Right lobe of liver (tissue), 4 donors: ENCODE measurements around the gene TMEM19.

ENCODE experiments used
- POLR2A ChIP-seq: fragments of 450-650 bp; IDR thresholded peaks from one replicate; pipeline ENCODE4 v1.6.1; 2017; ENCODE audit warnings: antibody characterized with exemption, mild to moderate bottlenecking
- TF ChIP-seq, protein P1 (sequence below), 4 donors: fragments of 200-600 bp in 3 of 4; fragments of 450-650 bp in 1 of 4; IDR thresholded peaks; one replicate each; pipeline versions ENCODE4 v1.5.1 to v1.8.0; 2016 to 2022; ENCODE audit warnings: antibody characterized with exemption in 4 of 4, mild to moderate bottlenecking in 2 of 4
- donor health status: DM: no; HTN: no; CAD: no.
- donor health status: DM: no; HTN: no; CAD: no.
- donor health status: DM: no; HTN: yes; CAD: no.

DNA sequence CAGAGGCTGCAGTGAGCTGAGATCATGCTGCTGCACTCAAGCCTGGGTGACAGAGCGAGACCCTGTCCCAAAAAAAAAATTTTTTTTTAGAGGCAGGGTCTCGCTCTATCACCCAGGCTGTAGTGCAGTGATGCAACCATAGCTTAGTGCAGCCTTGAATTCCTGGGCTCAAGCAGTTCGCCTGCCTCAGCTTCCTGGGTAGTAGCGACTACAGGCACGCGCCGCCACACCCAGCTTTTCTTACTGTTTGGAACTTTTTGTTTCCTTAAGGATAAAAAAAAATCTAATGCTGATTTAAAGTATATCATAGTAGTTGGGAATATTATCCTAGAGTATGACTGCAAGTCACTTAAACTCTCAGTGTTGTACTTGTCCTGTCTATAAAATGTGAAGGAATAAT, 7.2 kb downstream of the TMEM19 start:
- TF ChIP-seq, protein P1, sequence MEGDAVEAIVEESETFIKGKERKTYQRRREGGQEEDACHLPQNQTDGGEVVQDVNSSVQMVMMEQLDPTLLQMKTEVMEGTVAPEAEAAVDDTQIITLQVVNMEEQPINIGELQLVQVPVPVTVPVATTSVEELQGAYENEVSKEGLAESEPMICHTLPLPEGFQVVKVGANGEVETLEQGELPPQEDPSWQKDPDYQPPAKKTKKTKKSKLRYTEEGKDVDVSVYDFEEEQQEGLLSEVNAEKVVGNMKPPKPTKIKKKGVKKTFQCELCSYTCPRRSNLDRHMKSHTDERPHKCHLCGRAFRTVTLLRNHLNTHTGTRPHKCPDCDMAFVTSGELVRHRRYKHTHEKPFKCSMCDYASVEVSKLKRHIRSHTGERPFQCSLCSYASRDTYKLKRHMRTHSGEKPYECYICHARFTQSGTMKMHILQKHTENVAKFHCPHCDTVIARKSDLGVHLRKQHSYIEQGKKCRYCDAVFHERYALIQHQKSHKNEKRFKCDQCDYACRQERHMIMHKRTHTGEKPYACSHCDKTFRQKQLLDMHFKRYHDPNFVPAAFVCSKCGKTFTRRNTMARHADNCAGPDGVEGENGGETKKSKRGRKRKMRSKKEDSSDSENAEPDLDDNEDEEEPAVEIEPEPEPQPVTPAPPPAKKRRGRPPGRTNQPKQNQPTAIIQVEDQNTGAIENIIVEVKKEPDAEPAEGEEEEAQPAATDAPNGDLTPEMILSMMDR (IDR thresholded peaks at IDR 0.05), result no peak
- no peak for TF ChIP-seq POLR2A
